Activated naive CD8-positive, alpha-beta T cell (primary cell): ENCODE measurements around the gene ETV7.

Source experiments
- H3K27ac Mint-ChIP-seq: one replicate; pipeline ENCODE4 v1.8.0; 2021; ENCODE audit warnings: mixed read lengths
- H3K27me3 Mint-ChIP-seq: one replicate; pipeline ENCODE4 v1.8.0; 2021; ENCODE audit warnings: mixed read lengths
- H3K36me3 Mint-ChIP-seq: one replicate; pipeline ENCODE4 v1.8.0; 2021; ENCODE audit warnings: mixed read lengths
- H3K4me1 Mint-ChIP-seq: one replicate; pipeline ENCODE4 v1.8.0; 2021; ENCODE audit warnings: low read depth, mixed read lengths
- H3K4me3 Mint-ChIP-seq: one replicate; pipeline ENCODE4 v1.8.0; 2021; ENCODE audit warnings: mild to moderate bottlenecking, mixed read lengths
- H3K9me3 Mint-ChIP-seq: one replicate; pipeline ENCODE4 v1.8.0; 2021; ENCODE audit warnings: low read depth, mixed read lengths

The ETV7 gene

DNA sequence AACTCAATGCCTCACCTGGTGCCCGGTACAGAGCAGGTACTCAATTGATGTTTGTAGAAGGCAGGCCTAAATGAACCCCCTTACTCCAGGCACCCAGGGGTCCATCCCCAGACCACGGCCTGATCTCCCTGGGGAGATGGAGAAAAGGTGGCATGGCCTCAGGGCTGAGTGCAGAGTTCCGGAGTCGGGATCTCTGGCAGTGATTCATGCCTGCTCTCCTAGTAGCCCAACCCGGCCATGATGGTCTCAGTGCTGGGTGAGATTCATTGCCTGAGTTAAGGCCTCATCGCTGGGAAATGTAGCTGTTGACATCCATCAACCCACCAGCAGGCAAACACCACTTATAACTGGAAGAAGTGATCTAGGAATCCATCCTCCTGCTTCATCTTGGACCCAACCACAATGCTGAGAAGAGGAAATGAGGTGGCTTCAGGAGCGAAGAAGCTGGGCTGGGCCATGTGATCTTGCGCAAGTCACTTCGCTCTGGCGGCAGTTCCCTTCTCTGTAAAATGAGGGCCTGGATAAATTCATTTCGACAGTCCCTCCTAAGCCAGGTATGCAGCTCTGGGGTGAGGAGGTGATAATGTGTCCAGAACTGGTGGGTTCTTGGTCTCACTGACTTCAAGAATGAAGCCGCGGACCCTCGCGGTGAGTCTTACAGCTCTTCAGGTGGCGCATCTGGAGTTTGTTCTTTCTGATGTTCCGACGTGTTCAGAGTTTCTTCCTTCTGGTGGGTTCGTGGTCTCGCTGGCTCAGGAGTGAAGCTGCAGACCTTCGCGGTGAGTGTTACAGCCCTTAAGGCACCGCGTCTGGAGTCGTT lies 24.7 kb downstream of the ETV7 start:
- Mint-ChIP-seq H3K27ac (peak overlapping the region; percentile 10), H3K36me3 (no peaks in the 10 kb centered on the region), H3K4me3 (no peak overlapping the region), H3K9me3 (no peaks in the 10 kb centered on the region), H3K27me3 (no peaks in the 10 kb centered on the region), H3K4me1 (peaks cover 3% of the 10 kb centered on the region)

DNA sequence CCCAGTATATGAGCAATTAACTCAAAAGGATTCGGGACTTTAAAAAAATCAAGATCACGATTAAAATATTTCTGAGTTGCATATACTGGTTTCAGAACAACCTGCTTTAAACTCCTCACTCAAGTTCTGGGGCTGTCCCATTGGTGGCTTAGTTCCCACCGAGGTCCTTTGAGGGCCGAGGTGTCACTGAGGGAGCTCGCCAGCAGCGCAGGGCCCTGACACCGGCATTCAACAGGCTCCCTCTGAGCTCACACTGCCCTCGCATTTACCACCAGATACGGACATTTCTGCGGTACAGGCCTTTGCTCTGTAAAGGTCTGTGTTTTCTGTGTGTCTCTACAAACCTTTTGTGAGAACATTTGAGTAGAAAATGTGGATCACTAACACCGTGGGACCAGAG lies 26.4 kb downstream of the ETV7 start:
- H3K9me3 Mint-ChIP-seq, result no peaks in the 10 kb centered on the region
- no peak overlapping the region for H3K27ac Mint-ChIP-seq
- peaks cover 5% of the 10 kb centered on the region for H3K27me3 Mint-ChIP-seq
- H3K36me3 Mint-ChIP-seq, result no peaks in the 10 kb centered on the region
- peaks cover 7% of the 10 kb centered on the region for H3K4me1 Mint-ChIP-seq
- no peak overlapping the region for H3K4me3 Mint-ChIP-seq

- H3K4me3 Mint-ChIP-seq, result no peak overlapping the region
- no peak overlapping the region for H3K27ac Mint-ChIP-seq
- H3K9me3 Mint-ChIP-seq, result no peaks in the 10 kb centered on the region
- H3K4me1 Mint-ChIP-seq, result peaks cover 7% of the 10 kb centered on the region
- peaks cover 5% of the 10 kb centered on the region for H3K27me3 Mint-ChIP-seq
- H3K36me3 Mint-ChIP-seq, result no peaks in the 10 kb centered on the region
Measured at GRCh38 chr6:36360241-36361054, 27.0 kb downstream of the ETV7 start.

DNA sequence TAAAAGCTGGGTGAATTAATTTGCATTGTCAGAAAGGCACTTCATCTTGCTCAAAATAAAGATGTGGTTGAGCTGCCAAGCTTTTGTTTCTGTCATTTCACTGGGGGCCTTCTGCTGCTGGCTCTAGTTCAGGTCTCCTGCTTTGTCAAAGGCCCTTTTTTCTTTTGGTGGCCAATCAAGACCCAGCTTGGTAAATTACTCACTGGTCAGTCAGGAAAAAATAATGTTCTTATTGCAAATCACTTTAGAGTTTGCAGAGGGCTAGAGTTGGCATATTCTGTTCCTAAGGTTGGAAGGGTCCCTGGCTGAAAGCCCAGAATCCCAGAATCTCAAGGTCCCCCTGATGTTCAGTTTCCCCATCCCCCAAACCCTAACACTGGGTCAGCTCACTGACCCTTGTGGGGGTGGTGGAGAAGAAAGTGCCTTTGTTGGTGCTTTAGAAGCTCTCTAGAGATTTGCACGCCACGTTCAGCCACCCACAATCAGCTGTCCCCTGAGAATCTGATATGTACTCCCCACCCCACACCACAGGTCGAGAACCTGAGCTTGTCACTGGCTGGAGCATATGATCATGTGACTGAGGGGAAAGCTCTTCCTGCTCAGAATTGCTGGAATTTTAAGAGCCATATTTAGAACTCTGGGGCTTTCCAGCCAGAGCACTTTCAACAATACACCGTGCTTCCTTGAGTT lies 29.1 kb downstream of the ETV7 start:
- peaks cover 6% of the 10 kb centered on the region for H3K27me3 Mint-ChIP-seq
- no peak overlapping the region for H3K4me3 Mint-ChIP-seq
- H3K27ac Mint-ChIP-seq, result no peak overlapping the region
- peaks cover 7% of the 10 kb centered on the region for H3K4me1 Mint-ChIP-seq
- H3K36me3 Mint-ChIP-seq, result no peaks in the 10 kb centered on the region
- no peaks in the 10 kb centered on the region for H3K9me3 Mint-ChIP-seq

- H3K4me1 Mint-ChIP-seq, result peaks cover 7% of the 10 kb centered on the region
- H3K9me3 Mint-ChIP-seq, result no peaks in the 10 kb centered on the region
- H3K27ac Mint-ChIP-seq, result no peak overlapping the region
- no peaks in the 10 kb centered on the region for H3K36me3 Mint-ChIP-seq
- peaks cover 6% of the 10 kb centered on the region for H3K27me3 Mint-ChIP-seq
- H3K4me3 Mint-ChIP-seq, result no peak overlapping the region
Measured at GRCh38 chr6:36357872-36358225, 29.6 kb downstream of the ETV7 start.

DNA sequence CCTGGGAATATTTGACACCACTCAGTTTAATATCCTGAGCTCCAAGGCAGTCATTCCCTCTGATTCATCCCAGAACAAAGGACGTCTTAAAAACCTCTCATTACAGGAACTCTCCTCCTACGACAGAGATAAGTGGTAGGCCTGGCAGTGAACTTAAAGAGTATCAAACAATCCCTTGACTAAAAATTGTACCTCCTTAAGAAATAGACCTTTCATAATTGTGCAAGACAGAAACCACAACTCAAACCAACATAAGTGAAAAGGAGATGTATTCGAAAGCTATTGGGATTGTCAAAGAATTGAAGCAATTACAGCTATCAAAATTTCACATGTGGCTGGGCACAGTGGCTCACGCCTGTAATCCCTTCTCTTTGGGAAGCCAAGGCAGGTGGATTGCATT lies 31.6 kb downstream of the ETV7 start:
- peaks cover 6% of the 10 kb centered on the region for H3K27me3 Mint-ChIP-seq
- no peak overlapping the region for H3K4me3 Mint-ChIP-seq
- peaks cover 7% of the 10 kb centered on the region for H3K4me1 Mint-ChIP-seq
- no peaks in the 10 kb centered on the region for H3K9me3 Mint-ChIP-seq
- H3K27ac Mint-ChIP-seq, result no peak overlapping the region
- no peaks in the 10 kb centered on the region for H3K36me3 Mint-ChIP-seq

GRCh38 chr6:36353411-36353915 lies 34.0 kb downstream of the ETV7 start:
- Mint-ChIP-seq H3K9me3 (no peaks in the 10 kb centered on the region), H3K4me1 (peaks cover 8% of the 10 kb centered on the region), H3K27ac (no peak overlapping the region), H3K4me3 (no peak overlapping the region), H3K27me3 (peaks cover 6% of the 10 kb centered on the region), H3K36me3 (no peaks in the 10 kb centered on the region)

DNA sequence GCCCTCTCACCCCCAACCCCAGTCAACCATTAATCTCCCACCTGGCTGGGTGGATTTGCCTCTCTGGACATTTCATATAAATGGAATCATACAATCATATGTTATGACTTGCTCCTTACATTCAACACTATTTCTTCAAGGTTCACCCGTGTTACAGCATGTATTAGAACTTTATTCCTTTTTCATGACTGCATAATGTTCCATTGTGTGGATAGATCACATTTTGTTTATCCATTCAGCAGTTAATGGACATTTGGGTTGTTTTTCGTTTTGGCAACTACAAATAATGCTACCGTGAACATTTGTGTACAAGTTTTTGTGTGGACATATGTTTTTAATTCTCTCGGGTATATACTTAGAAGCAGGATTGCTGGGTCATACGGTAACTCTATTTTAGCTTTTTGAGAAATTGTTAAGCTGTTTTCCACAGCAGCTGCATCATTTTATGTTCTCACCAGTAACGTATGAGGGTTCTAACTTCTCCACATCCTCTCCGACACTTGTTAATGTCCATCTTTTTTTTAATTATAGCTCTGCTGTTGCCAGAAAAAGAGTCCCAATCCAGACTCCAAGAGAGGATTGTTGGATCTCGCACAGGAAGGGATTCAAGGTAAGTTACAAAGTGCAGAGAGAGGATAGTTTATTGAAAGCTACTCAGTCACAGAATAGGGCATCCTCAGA lies 34.9 kb downstream of the ETV7 start:
- Mint-ChIP-seq H3K4me1 (peaks cover 6% of the 10 kb centered on the region), H3K36me3 (no peaks in the 10 kb centered on the region), H3K4me3 (no peak overlapping the region), H3K9me3 (no peaks in the 10 kb centered on the region), H3K27me3 (peaks cover 6% of the 10 kb centered on the region), H3K27ac (no peak overlapping the region)

DNA sequence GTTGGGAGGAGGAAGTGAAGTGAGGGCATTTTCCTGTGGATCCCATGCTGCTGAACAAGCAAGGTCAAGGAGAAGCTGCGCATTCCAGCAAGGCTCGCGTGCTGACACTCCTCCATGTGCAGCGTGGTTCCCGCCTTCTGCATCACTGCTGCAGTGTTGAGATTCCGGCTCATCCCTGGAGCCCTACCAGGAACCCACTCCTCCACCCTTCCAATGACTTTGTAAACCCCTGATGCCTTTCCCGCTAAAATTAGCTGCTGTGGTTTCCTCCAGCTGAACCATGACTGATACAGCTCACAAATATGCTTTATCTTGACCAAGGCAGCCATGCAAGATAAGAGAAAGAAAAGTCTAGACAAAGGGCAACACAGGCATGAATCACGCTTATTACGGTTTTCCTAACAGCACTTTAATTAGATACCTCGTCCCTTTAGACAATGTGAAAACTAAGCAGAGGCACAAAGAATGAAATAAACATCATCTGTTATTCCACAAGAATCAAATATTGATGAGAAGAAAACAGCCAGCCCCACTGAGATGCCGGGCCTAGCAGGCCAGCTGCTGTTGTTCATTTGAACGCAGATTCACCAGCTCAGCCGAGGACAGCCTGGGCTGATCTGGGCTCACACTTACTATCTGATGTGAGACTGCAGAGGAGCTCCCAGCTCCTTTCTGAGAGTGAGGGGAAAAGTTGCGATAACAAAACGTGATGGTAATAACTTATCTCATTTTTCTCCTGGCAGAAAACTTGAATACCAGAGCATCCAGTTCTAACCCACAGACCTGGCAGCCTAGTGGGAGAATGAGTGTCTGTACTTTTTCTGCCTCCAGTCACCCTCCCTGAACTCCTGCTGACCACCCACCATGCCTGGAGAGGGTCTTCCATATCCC lies 36.5 kb downstream of the ETV7 start:
- H3K27ac Mint-ChIP-seq, result no peak overlapping the region
- peaks cover 2% of the 10 kb centered on the region for H3K27me3 Mint-ChIP-seq
- no peaks in the 10 kb centered on the region for H3K36me3 Mint-ChIP-seq
- no peaks in the 10 kb centered on the region for H3K9me3 Mint-ChIP-seq
- no peak overlapping the region for H3K4me3 Mint-ChIP-seq
- H3K4me1 Mint-ChIP-seq, result peaks cover 2% of the 10 kb centered on the region

GRCh38 chr6:36350082-36350481 lies 37.4 kb downstream of the ETV7 start:
- peaks cover 2% of the 10 kb centered on the region for H3K4me1 Mint-ChIP-seq
- H3K27ac Mint-ChIP-seq, result no peak overlapping the region
- H3K4me3 Mint-ChIP-seq, result no peak overlapping the region
- no peaks in the 10 kb centered on the region for H3K36me3 Mint-ChIP-seq
- H3K27me3 Mint-ChIP-seq, result peaks cover 2% of the 10 kb centered on the region
- no peaks in the 10 kb centered on the region for H3K9me3 Mint-ChIP-seq

DNA sequence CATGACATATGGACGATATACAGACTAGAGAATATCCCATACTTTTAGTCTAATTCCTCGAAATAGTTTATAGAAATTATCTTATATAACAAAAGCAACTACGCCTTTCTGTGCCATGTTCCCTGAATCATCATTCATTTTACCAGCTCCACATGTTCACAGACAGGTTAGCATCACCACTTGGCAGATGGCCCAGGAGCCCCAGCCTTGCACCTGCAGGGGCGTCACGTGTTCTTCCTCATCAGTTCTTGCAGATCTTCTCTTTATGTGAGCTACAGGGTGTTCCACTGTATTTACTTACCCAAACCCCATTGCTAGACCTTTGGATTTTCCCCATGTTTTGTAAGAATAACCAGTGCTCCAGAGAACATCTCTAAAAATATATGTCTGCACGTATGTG lies 38.2 kb downstream of the ETV7 start:
- peaks cover 2% of the 10 kb centered on the region for H3K4me1 Mint-ChIP-seq
- H3K27me3 Mint-ChIP-seq, result peaks cover 2% of the 10 kb centered on the region
- no peak overlapping the region for H3K27ac Mint-ChIP-seq
- H3K36me3 Mint-ChIP-seq, result no peaks in the 10 kb centered on the region
- H3K9me3 Mint-ChIP-seq, result no peaks in the 10 kb centered on the region
- H3K4me3 Mint-ChIP-seq, result no peak overlapping the region

DNA sequence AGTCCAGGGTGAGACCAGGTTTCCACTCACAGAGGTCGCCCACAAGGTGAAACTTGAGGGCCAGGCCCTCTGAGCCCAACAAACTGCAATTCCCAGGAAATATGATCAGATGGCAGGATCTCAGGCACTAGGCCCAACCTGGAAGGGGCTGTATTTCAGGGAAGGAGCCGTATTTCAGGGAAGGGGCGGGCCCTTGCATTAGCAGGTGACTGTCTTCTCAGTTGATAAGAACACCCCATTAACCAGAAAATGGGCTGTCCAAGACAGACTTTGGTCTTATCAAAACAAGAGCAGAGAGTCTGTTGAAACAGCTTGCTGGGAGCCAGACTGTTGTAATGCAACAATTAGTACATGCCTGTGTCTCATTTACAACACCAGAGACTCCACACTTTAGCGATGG lies 39.8 kb downstream of the ETV7 start:
- Mint-ChIP-seq H3K4me3 (no peak overlapping the region), H3K27ac (no peak overlapping the region), H3K36me3 (no peaks in the 10 kb centered on the region), H3K27me3 (peaks cover 2% of the 10 kb centered on the region), H3K4me1 (peaks cover 2% of the 10 kb centered on the region), H3K9me3 (no peaks in the 10 kb centered on the region)

GRCh38 chr6:36346486-36347273 lies 40.8 kb downstream of the ETV7 start:
- Mint-ChIP-seq H3K36me3 (no peaks in the 10 kb centered on the region), H3K27ac (no peak overlapping the region), H3K4me1 (peaks cover 2% of the 10 kb centered on the region), H3K4me3 (no peak overlapping the region), H3K9me3 (no peaks in the 10 kb centered on the region), H3K27me3 (peaks cover 3% of the 10 kb centered on the region)
